Measurements from ENCODE around the gene RPL22L1.

GRCh38 chr3:170889132-170889531, 19.1 kb upstream of the RPL22L1 start:
- TF ChIP-seq EZH2 (IDR thresholded peaks at IDR 0.05) (no peak), POLR2AphosphoS5 (IDR thresholded peaks at IDR 0.05; ENCODE audit: borderline replicate concordance, low read depth, low read length) (no peak), FOXP2 (optimal IDR thresholded peaks at IDR 0.05; ENCODE audit: control extremely low read depth, extremely low read length, insufficient read depth) (no peak)

Measured in SK-N-MC (cell line).